Fibroblast of villous mesenchyme (primary cell): Measurements from ENCODE around the gene SGMS1. TPM values are rescaled to one million over a fixed set of nuclear protein-coding genes. Genes with fewer than 3 reads are reported as not detected.

Experiments used
- DNase-seq: peaks from one replicate; pipeline ENCODE4 v3.0.0-alpha.2; 2010; ENCODE audit warnings: low read depth
- H3K4me3 ChIP-seq: 2 replicates; pipeline ENCODE4 v1.5.1; 2011; ENCODE audit warnings: low read depth, mild to moderate bottlenecking, low read length
- CTCF ChIP-seq: IDR thresholded peaks from 2 replicates; pipeline ENCODE4 v1.5.1; 2012; ENCODE audit warnings: low read depth, mild to moderate bottlenecking, low read length; ENCODE audit not compliant: insufficient read depth
- total RNA-seq: library from RNA; depleted of rRNA; stranded (reverse); fragments of >200 nt; gene quantifications from 2 replicates; pipeline ENCODE4 v1.2.3, GENCODE V29; 2012

The SGMS1 gene
- total RNA-seq, 1 donor, result 57.9 TPM

- H3K4me3 ChIP-seq, result no peak overlapping the region
- DNase-seq, result no peak
- TF ChIP-seq CTCF, result no peak
Measured at GRCh38 chr10:50318129-50318528, 305.6 kb downstream of the SGMS1 start.

GRCh38 chr10:50316695-50317648 lies 306.8 kb downstream of the SGMS1 start:
- H3K4me3 ChIP-seq, result no peak overlapping the region
- TF ChIP-seq CTCF, result no peak
- peak; percentile 14 for DNase-seq

GRCh38 chr10:50316174-50316573 lies 307.6 kb downstream of the SGMS1 start:
- DNase-seq, result no peak
- no peak for TF ChIP-seq CTCF
- no peak overlapping the region for H3K4me3 ChIP-seq

GRCh38 chr10:50315424-50315823 lies 308.3 kb downstream of the SGMS1 start:
- DNase-seq, result no peak
- TF ChIP-seq CTCF, result no peak
- H3K4me3 ChIP-seq, result no peak overlapping the region

GRCh38 chr10:50314169-50315071 lies 309.3 kb downstream of the SGMS1 start:
- TF ChIP-seq CTCF, result no peak
- DNase-seq, result no peak

GRCh38 chr10:50312464-50313437 lies 311.0 kb downstream of the SGMS1 start:
- TF ChIP-seq CTCF, result no peak
- DNase-seq, result peak; percentile 59
- no peak overlapping the region for H3K4me3 ChIP-seq

More at GRCh38 chr10:50314169-50315071, 309.3 kb downstream of the SGMS1 start:
- H3K4me3 ChIP-seq, result no peak overlapping the region
